ENCODE results near the gene ITPRIPL1.
"Not testable (repeated sequence)": the region's sequence is repeated elsewhere in the genome, so short reads cannot be mapped to it uniquely, and the experiment has no call there.

Gene ITPRIPL1, protein sequence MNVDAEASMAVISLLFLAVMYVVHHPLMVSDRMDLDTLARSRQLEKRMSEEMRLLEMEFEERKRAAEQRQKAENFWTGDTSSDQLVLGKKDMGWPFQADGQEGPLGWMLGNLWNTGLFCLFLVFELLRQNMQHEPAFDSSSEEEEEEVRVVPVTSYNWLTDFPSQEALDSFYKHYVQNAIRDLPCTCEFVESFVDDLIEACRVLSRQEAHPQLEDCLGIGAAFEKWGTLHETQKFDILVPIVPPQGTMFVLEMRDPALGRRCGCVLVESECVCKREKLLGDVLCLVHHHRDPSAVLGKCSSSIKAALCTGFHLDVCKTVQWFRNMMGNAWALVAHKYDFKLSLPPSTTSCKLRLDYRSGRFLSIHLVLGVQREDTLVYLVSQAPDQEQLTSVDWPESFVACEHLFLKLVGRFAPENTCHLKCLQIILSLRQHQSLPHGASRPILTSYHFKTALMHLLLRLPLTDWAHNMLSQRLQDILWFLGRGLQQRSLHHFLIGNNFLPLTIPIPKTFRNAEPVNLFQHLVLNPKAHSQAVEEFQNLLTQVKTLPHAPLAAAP

DNA sequence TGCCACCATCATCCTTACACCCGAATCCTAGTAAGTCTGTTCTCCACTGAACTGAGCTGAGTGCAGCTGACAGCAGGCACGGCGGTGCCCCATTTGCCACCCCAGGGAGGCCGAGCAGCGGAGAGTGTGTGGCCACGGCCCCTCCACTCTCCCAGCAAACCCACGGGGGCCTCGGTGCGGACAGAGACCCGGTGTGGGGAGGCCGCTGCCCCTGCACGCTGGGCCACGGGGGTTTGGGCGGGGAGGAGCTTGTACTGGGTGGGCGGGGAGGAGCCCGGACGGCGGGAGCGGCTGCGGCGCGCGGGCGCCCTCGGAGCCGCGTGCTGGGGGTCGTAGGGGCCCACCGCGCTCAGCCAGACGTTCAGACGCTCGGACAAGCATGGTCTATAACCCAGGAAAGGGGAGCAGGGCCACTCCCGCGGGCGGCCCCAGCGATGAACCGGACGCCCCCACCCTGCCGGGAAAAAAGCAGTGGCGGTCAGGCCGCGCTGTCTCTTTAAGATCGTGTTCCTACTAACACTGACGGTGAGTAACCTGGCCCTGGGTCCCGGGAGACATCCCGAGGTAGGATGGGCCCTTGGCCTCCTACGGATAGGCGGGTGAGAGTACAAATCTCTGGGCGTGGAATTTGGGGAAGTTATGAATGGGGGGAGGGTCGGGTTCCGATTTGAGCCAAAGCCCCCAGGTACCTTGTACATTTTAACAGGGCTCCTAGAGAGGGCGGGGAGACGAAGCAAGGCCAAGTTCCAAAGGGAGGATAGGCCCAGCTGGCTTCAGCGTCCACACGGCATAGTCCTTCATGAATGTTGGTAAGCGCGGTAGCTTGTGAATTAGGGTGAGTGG lies at the start of gene ITPRIPL1:
TSS of gene ITPRIPL1 (plus strand) at position 277 of the 843 bp plus-strand sequence. CDS start at position 800, 523 bp downstream.
- peak; percentile 80 for DNase-seq

DNA sequence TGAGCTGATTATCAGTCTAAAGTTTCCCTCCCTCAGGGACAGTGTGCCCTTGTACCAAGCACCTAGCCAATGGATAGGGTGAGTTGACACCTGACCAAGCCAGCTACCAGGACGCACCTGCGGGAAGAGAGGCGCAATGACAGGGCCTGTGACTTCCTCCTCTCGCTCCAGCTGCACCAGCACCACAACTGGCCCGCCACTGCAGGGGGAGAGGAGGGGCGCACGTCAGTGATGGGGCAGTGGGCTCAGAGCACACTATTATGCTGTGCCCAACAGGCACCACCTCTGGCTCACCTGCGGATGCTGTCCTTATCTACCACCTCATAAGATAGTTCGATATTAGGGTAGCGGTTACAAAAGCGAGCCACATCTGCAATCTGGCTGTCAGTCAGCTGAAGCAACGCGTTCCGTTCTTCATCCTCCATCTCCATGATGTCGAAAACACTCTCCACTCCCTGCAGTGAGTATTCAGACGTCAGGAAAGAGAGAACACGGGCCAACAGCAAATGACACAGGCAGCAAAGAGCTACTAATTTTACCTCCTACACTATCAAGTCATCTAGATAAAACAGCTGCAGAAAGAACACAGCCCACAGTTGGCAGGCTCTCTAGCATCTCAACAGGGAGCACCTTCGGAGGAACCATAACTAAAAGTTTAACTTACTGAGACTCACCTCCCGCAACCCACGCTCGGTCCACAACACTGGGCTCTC lies 48.2 kb upstream of the ITPRIPL1 start:
- no peak for DNase-seq

DNA sequence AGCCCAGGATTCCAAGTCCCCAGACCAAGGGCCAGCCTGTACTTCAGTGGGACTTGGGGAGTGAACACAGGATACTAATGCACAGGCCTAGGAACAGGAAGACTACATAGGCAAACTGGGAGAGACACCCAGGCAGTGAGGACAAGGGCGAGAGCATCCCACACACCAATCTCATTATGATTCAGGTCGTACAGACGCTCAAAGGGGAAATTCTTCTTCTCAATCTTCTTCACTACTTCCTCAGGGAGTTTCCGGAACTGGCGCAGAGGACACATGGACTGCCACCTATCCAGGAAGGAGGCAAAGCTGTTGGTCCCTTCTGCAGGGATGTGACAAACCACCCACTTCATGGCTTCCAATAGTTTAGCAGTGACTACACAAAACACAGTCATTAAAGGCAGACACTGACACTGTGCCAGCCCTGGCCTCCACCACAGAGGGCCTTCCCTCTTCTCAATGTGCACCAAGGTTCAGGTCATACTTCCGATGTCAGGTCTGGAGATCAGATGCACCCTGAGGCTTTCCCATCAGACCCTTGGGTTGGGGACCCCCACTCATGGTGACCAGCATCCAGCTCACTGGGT lies 37.8 kb upstream of the ITPRIPL1 start:
- no peak for DNase-seq

DNA sequence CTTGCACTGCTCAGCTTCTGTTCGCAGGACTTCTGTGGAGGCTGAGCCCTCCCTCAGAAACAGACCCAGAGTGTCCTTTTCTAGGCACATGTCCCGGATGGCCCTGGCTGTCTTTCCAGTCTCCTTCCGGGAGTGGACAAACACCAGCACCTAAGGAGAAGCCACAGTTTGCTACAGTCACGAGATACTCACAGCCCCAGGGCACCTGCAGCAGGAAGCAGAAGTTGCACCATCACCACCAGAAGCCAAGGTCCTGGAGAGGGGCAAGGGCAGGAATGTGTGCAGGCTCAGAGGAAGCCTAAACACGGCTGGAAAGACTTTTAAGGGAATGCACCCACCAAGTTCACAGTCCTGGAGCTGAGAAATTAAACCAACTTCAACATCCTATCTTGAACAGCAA lies 33.4 kb upstream of the ITPRIPL1 start:
- no peak for DNase-seq

DNA sequence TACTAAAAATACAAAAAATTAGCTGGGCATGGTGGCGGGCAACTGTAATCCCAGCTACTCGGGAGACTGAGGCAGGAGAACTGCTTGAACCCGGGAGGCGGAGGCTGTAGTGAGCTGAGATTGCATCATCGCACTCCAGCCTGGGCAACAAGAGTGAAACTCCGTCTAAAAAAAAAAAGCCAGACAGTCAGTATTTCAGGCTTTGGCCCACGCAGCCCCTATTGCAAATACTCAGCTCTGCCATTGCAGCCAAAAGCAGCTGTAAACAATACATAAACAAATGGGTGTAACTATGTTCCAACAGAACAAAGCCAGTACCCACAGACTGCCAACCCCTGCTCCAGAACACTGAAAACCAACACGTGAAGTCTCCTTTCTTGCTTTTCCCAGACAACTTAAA lies 30.8 kb upstream of the ITPRIPL1 start:
- DNase-seq, result not testable (repeated sequence)

DNA sequence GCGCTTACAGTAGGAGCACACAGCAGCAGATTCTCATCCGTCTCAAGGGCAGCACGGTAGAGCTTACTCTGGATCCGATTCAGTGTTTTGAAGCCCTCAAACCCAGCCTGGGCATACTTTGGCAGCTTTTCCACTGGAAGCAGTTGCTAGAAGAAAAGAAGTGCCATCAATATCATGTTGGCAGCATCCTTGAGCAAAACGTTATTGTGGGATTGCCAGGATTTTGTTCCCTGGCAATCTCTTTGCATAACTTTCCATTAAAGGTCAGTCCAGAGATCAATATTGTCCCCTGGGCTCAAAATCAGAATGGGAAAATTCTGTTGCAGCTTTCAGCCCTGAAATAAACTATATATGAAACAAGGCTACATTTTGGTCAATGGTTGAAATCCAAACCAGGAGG lies 28.2 kb upstream of the ITPRIPL1 start:
- DNase-seq, result no peak

DNA sequence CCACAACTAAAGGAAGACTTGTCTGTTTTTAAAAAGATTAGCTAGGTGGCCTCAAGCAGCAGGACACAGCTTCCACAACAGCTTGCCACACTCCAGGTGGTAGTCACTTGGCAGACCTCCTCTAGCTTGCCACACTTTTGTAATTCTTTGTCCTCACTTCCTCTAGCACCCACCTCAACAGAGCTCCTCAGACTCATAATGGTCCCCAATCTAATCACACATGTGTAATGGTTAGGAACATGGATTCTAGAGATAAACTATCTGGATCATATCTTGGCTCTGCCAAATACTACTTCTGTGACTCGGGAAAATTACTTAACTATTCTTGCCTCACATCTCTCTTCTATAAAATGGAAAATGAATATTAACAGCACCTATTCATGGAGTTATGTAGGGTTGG lies 23.3 kb upstream of the ITPRIPL1 start:
- DNase-seq, result no peak

DNA sequence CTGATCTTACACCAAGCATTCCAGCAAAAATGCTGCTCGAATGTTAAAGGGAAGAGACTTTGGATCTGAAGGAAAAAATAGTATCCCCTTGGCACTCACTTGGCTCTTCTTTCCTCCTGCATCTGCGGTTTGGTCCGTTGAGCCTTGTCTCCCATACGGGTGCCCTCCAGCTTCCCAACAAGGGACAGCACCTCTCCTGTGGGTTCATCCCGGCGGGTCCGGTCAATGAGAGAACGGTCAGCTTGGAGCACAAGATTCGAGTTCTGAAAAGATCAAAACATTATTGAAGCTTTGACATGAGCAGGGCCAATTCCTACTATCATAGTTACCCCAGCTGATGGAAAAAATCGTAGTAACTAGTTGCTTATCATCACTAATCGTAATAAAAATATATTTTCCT lies 20.5 kb upstream of the ITPRIPL1 start:
- DNase-seq, result no peak

DNA sequence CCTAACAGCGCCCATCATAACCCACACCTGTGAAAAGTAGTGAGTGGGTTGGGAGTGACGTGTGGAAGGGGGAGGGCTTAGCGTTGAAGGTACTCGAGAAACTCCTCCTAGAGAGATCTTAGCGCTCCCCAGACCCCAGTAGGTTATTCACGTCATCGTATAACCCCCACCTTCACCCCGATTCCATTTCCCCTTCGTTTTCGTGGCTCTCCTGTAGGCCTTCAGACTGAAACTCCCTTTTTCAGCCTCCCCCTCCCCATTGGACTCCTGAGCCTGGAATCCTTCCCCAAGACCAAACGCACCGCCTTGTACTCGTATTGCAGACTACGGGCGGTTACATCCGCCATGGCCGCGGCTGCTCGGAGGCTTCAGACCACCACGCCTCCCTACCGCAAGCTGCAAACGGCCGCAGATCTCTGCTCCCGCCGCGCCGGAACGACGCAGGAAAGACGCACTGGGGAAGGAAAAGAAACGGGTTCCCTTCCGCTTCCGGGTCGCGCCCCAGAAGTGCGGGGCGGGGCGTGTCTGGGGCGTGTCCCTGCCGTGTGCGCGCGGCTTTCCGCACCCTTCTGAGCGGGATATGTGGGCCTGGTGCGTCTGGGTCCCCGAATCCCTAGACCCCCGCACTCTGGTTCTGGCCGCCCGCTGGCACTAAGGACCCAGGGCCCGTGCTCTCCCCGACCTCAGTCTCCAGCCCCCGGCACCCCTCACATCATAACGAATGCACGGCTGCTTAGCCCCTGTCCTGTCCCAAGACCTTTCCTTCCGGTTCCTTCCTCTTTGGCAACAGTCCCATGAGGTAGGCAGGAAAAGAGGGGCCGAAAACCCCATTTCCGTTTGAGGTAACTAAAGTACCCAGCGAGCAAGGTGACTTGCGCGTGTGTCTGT lies 19.8 kb upstream of the ITPRIPL1 start, which contains the start of gene SNRNP200:
TSS of gene SNRNP200 (minus strand) at position 456 of the 888 bp plus-strand sequence. CDS start at position 347, 109 bp downstream.
- DNase-seq, result peak; percentile 96

DNA sequence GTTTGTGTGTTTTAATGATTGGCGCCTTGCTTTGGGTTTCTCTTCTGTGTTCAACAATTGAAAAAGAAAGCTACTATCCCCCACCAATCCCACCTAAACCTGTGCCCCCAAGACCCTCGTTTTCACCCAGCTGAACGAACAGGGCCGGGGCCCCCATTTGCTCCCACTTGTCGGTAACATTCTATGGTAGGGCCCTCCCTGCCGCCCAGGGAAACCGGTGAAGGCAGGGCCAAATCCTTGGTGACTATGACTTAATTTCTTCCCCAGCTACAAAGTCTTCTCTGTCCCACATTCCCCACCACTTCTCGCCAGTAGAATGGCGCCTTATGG lies 19.2 kb upstream of the ITPRIPL1 start:
- DNase-seq, result no peak

DNA sequence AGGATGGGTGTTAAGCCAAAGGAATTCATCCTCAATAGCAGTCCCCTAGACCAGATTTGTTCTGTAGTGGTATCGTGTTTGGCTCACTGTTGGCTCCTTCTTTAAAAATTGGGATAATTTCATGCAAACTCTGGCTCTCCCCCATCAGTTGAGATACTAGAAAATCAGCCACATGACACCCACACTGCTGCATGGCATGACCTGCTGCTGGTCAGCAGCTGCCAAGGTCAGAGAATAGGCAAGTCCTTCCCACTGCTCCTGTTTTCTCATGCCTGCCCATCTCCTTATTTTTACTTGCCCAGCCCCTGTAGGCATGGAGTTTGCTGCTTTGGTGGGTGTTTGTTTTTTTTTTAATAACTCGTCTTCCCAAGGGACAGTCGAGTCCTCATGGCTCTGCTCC lies 18.7 kb upstream of the ITPRIPL1 start:
- no peak for DNase-seq

DNA sequence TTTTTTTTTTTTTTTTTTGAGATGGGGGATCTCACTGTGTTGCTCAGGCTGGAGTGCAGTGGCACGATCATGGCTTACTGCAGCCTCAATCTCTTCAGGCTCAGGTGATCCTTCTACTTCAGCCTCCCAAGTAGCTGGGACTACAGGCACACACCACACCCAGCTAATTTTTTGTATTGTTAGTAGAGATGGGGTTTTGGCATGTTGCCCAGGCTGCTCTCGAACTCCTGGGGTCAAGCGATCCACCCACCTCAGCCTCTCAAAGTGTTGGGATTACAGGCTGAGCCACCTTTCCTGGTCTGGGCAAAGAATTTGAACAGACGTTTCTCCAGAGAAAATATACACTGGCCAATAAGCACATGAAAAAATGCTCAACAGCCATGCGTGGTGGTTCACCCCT lies 16.9 kb upstream of the ITPRIPL1 start:
- DNase-seq, result no peak

DNA sequence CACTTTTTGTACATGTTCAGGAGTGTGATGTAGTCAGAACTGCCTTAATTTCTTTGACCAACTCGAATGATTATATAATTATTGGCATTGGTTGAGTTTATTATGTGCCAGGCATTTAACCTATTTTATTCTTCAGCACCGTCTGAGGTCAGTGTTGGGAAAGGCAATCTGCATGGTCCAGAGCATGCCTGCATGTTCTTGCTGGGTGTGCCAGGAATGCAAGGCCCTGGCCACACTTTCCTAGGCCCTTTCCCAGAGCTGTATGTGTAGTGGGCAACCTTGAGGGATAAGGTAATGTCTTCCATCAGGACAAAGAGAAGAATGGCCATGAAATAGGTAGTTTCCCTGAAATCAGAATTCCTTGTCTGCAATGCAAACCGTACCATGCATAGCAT lies 10.1 kb upstream of the ITPRIPL1 start:
- no peak for DNase-seq

DNA sequence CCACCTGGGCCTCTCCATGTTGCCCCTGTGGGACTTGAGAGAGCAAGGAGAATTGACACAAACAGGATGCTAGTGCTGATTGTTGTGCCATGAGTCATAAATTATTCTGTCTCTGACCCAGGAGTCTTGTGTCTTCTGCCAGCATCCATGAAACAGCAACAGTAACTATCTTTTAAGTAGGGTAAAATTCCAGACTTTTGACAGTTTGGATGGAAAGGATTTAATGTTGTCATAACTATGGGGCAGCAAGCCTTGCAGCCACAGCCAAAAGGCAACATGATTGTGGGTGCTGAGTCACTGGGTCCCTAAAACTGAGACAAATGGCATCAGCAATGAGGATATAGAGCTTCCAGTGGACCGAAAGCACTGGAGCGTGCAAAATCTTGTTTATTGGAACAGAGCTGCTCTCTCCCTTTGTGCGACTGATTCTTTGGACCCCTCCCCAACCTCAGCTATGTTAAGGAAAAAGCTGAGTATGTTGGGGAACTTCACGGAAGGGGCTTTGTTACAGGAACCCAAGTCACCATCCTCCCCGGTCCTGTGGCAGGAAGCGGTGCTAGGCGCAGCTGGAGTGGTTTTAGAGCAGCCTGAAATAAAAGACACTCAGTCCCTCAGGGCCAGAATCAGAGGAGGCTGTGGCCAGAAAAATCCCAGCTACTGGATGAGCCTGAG lies 9.6 kb upstream of the ITPRIPL1 start:
- peak; percentile 71 for DNase-seq

DNA sequence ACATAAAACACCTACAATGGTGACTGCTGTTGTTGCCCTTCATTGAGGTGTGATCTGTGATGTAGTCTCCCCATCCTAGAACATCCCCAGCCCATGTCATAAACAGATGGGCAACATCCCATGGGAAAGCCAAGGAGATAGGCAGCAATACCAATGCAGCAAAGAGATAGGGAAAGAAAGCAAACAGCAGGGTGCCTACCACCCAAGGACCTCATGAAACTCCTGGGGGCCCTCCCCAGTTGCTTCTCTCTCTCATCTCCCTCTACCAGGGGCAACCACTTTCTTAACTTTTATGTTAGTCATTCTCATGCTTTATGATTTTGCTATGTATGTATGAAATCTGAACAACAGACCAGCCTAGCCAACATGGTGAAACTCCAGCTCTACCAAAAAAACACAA lies 8.1 kb upstream of the ITPRIPL1 start:
- no peak for DNase-seq

DNA sequence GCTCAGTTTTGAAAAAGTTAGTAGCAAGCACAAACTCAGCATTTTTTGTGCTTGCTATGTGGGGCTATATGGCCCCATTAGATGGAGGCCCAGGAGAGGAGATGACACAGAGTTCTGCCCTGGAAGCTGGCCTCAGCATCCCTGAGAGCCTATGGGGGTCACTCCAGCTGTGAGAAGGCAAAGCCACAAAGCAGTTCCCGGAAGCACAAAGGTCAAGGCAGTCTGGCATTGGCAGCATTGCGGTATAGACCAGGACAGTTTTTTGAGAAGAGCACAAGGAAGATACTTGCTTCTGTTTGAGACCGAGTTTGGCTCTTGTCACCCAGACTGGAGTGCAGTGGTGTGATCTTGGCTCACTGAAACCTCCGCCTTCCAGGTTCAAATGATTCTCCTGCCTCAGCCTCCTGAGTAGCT lies 7.5 kb upstream of the ITPRIPL1 start:
- DNase-seq, result no peak

DNA sequence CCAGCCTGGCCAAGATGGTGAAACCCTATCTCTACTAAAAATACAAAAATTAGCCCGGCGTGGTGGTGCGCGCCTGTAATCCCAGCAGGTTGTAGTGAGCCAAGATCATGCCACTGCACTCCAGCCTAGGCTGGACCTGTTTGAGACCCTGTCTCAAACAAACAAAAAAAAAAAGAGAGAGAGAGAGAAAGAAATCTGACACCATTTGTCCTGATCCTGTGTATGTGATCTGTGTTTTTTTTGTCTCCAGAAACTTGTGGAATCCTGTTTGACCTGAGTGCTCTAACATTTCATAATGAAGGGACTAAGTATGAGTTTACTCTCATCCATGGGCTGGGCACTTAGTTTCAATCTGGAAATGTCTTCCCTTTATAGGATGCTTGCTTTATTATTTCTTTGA lies 6.4 kb upstream of the ITPRIPL1 start:
- DNase-seq, result no peak

DNA sequence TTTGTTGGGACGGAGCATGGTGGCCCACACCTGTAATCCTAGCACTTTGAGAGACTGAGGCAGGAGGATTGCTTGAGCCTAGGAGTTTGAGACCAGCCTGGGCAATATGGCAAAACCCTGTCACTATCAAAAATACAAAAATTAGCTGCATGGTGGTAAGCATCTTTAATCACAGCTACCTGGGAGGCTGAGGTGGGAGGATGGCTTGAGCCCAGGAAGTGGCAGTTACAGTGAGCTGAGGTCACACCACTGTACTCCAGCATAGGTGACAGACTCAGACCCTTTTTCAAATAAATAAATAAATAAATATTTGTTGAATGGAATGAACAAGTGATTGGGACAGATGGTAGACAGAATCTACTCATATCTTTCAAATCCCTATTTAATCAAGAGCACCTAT lies 5.7 kb upstream of the ITPRIPL1 start:
- DNase-seq, result no peak

DNA sequence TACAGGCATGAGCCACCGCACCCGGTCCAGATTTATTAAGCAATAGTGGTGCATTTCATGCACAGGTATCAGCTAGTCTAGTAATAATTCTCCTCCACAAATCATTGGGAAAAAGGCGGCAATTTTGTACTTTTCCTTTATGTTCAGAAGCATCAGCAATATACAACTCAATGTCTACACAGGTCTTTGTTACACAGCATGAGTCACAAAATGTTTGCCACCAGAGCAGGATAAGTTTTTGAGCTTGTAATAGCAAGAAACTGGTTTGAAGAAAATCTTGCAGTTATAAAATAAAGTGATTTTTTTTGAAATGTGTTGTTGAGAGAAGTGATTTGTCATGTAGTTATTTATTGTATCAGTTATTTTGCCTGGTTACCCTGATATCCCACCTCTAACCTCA lies 4.8 kb upstream of the ITPRIPL1 start:
- no peak for DNase-seq

DNA sequence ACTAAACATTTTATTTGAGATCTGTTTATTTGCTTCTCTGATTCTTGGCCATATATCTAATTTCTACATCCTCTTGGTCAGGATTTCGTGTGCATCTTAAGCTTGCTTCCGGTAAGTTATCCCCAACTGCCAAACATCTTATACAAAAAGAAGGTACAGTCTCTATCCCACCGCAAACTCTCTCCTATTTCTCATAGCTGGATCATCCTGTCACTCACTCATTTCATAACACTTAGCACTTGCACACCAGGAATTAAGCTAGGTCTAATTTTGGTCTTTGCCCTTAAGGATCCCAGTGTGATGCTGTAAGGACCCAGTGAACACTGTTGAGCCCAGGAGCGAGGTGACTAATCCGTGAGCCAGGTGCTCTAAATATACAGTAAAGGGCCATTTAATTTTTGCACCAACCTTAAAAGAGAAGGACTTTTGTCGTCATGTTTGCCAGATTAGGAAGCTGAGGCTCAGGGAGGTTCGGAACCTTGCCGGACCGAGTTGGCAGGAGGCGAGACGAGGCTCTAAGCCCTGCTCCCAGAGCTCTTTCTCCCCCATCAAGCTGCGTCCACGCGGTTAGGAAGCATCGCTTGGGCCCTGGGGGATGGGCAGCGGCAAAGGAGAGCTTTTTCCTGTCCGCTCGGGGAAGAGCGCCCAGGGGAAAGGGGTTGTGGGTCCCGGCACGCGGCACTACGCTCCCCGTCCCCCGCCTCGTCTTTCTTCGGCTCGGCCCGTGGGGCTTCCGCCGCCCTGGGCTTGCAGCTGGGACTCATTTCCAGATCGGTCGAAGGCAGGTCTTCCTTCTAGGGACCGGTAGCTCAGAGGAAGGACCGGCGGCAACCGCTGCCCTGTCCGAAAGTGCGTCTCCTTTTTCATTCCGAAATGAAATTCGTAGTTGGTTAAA lies 4.1 kb upstream of the ITPRIPL1 start:
- DNase-seq, result peak; percentile 91

Measured in retina (tissue), 1 donor.